SK-N-SH (cell line): ENCODE measurements around the gene TGM3. TPM values are rescaled to one million over a fixed set of nuclear protein-coding genes. Genes with fewer than 3 reads are reported as not detected.

Experiments used
- CTCF ChIA-PET: fragments of 300-600, 350-600 bp; formaldehyde crosslinking; extraction: SDS; loops from one replicate; lab custom pipeline; 2021; lab: Yijun Ruan, JAX
- POLR2A ChIA-PET: fragments of 350-600 bp; sonication (Branson Sonifier 250); formaldehyde crosslinking; extraction: SDS; loops from one replicate; lab custom pipeline; 2020; ENCODE audit warnings: antibody characterized with exemption, inconsistent platforms; lab: Yijun Ruan, JAX
- DNase-seq: peaks from one replicate; pipeline ENCODE4 v3.0.0; 2012
- H2AFZ ChIP-seq: fragments of 200-600 bp; sonication (generic); 2 replicates; pipeline ENCODE4 v1.8.1; 2016; ENCODE audit warnings: antibody characterized with exemption, mild to moderate bottlenecking, low read depth
- H3F3A ChIP-seq: fragments of 200-600 bp; sonication (generic); replicated peaks from 2 replicates; pipeline ENCODE3; 2016; ENCODE audit warnings: antibody characterized with exemption, mild to moderate bottlenecking; ENCODE audit not compliant: insufficient read depth
- H3K27ac ChIP-seq, 2 experiments: fragments of 200-500 bp in 1 of 2; fragments of 200-600 bp in 1 of 2; sonication (Bioruptor generic) in 1 of 2; sonication (generic), shearing (Covaris generic) in 1 of 2; 2 replicates each; pipeline versions ENCODE4 v1.5.1 to v1.6.1; 2014 to 2016; ENCODE audit warnings: low read depth in 2 of 2, inconsistent platforms in 1 of 2, low read length in 1 of 2, mild to moderate bottlenecking in 1 of 2, mixed read lengths in 1 of 2
- H3K27me3 ChIP-seq: fragments of 200-600 bp; sonication (generic), shearing (Covaris generic); 2 replicates; pipeline ENCODE4 v1.6.1; 2016; ENCODE audit warnings: mixed run types; ENCODE audit not compliant: insufficient read depth
- H3K36me3 ChIP-seq, 2 experiments: fragments of 200-500 bp in 1 of 2; fragments of 200-600 bp in 1 of 2; sonication (Bioruptor generic) in 1 of 2; sonication (generic) in 1 of 2; replicated peaks in 1 of 2; 2 replicates each; pipeline versions ENCODE3 to v1.5.1; 2014 to 2016; ENCODE audit warnings: low read length in 1 of 2, mild to moderate bottlenecking in 1 of 2; ENCODE audit not compliant: insufficient read depth in 2 of 2, control insufficient read depth in 1 of 2
- H3K4me1 ChIP-seq, 2 experiments: fragments of 200-500 bp in 1 of 2; fragments of 200-600 bp in 1 of 2; sonication (Bioruptor generic) in 1 of 2; sonication (generic), shearing (Covaris generic) in 1 of 2; 2 replicates each; pipeline versions ENCODE4 v1.5.1 to v1.6.1; 2014 to 2016; ENCODE audit warnings: low read depth in 1 of 2, low read length in 1 of 2, mixed run types in 1 of 2; ENCODE audit not compliant: insufficient read depth in 2 of 2, control insufficient read depth in 1 of 2
- H3K4me2 ChIP-seq: fragments of 200-600 bp; sonication (generic), shearing (Covaris generic); 2 replicates; pipeline ENCODE4 v1.6.1; 2017; ENCODE audit warnings: mixed run types
- H3K4me3 ChIP-seq, 2 experiments: fragments of 200-500 bp in 1 of 2; fragments of 200-600 bp in 1 of 2; sonication (Bioruptor generic) in 1 of 2; sonication (generic), shearing (Covaris generic) in 1 of 2; 2 replicates each; pipeline versions ENCODE4 v1.5.1 to v1.8.1; 2014 to 2016; ENCODE audit warnings: low read depth in 2 of 2, inconsistent platforms in 1 of 2, low read length in 1 of 2, mild to moderate bottlenecking in 1 of 2, mixed read lengths in 1 of 2, moderate library complexity in 1 of 2
- H3K79me2 ChIP-seq: fragments of 200-600 bp; sonication (generic); 2 replicates; pipeline ENCODE4 v1.8.1; 2017; ENCODE audit warnings: mild to moderate bottlenecking; ENCODE audit not compliant: insufficient read depth
- H3K9ac ChIP-seq: fragments of 200-600 bp; sonication (generic); 2 replicates; pipeline ENCODE4 v1.6.1; 2017; ENCODE audit warnings: mixed run types
- H3K9me2 ChIP-seq: fragments of 200-600 bp; sonication (generic); 2 replicates; pipeline ENCODE4 v1.6.1; 2017; ENCODE audit warnings: mixed run types
- H3K9me3 ChIP-seq: fragments of 200-600 bp; sonication (generic); 2 replicates; pipeline ENCODE4 v1.6.1; 2017; ENCODE audit warnings: mixed run types, mild to moderate bottlenecking, moderate library complexity
- H4K20me1 ChIP-seq: fragments of 200-600 bp; sonication (generic); 2 replicates; pipeline ENCODE4 v1.6.1; 2017; ENCODE audit warnings: mild to moderate bottlenecking, mixed run types; ENCODE audit not compliant: insufficient read depth
- CHD2 ChIP-seq: fragments of 150-350 bp; IDR thresholded peaks from 2 replicates; pipeline ENCODE4 v1.6.1; 2018; ENCODE audit warnings: low read length; ENCODE audit not compliant: partially characterized antibody
- EP300 ChIP-seq, 2 experiments: IDR thresholded peaks; 2 replicates each; pipeline versions ENCODE4 v1.4.0 to v1.6.1; 2012; ENCODE audit warnings: borderline replicate concordance in 1 of 2, low read depth in 1 of 2, low read length in 1 of 2
- EZH2phosphoT487 ChIP-seq: fragments of 200-600 bp; sonication (generic); IDR thresholded peaks from 2 replicates; pipeline ENCODE4 v1.6.1; 2017; ENCODE audit warnings: low read depth, mixed run types, mild to moderate bottlenecking, antibody characterized with exemption, moderate library complexity, borderline replicate concordance
- FOXJ3 ChIP-seq: sonication (generic); formaldehyde crosslinking; IDR thresholded peaks from 2 replicates; pipeline ENCODE4 v1.5.1; 2020; ENCODE audit warnings: mild to moderate bottlenecking, missing genetic modification reagents
- FOXM1 ChIP-seq: IDR thresholded peaks from 2 replicates; pipeline ENCODE4 v1.4.0; 2012; ENCODE audit warnings: low read depth, mild to moderate bottlenecking
- GATA2 ChIP-seq: sonication (generic); formaldehyde crosslinking; IDR thresholded peaks from 2 replicates; pipeline ENCODE4 v1.5.0; 2020; ENCODE audit warnings: mild to moderate bottlenecking, missing genetic modification reagents
- MAX ChIP-seq: IDR thresholded peaks from 2 replicates; pipeline ENCODE4 v1.4.0; 2012; ENCODE audit warnings: low read depth
- MEF2A ChIP-seq: IDR thresholded peaks from 2 replicates; pipeline ENCODE4 v1.4.0; 2012; ENCODE audit warnings: low read depth, borderline replicate concordance
- POLR2AphosphoS5 ChIP-seq: IDR thresholded peaks from 2 replicates; pipeline ENCODE4 v1.6.1; 2012; ENCODE audit warnings: low read depth, low read length
- RCOR1 ChIP-seq: fragments of 150-350 bp; IDR thresholded peaks from 2 replicates; pipeline ENCODE4 v1.6.1; 2017; ENCODE audit warnings: antibody characterized with exemption, low read length
- REST ChIP-seq: IDR thresholded peaks from 2 replicates; pipeline ENCODE4 v1.6.1; 2012; ENCODE audit warnings: mild to moderate bottlenecking, low read depth, low read length, moderate library complexity
- SIN3A ChIP-seq: IDR thresholded peaks from 2 replicates; pipeline ENCODE4 v1.6.1; 2012; ENCODE audit warnings: low read depth, mild to moderate bottlenecking, low read length, moderate library complexity, borderline replicate concordance
- TEAD4 ChIP-seq: IDR thresholded peaks from 2 replicates; pipeline ENCODE4 v1.4.0; 2012; ENCODE audit warnings: mild to moderate bottlenecking, borderline replicate concordance; ENCODE audit not compliant: insufficient read depth
- USF2 ChIP-seq: fragments of 150-350 bp; IDR thresholded peaks from 2 replicates; pipeline ENCODE4 v1.6.1; 2017; ENCODE audit warnings: antibody characterized with exemption, low read length, low read depth, borderline replicate concordance
- YY1 ChIP-seq: IDR thresholded peaks from 2 replicates; pipeline ENCODE4 v1.4.0; 2012; ENCODE audit warnings: low read depth, mild to moderate bottlenecking
- WGBS: methylation state at CpG from one replicate; pipeline ENCODE4 v1.1.6; 2017; ENCODE audit warnings: low lambda C conversion rate; 5-methylcytosine and 5-hydroxymethylcytosine counted together
- polyA plus RNA-seq, 3 experiments: library from polyadenylated mRNA; depleted of rRNA; stranded (reverse); fragments of >200 nt; gene quantifications; 2 replicates each; pipeline ENCODE4 v1.2.3, GENCODE V29; 2012

Gene TGM3
- polyA plus RNA-seq, 1 of the 3 experiments (the other 2 are of a cell fraction), result not detected

- TF ChIP-seq CHD2 (no peak), FOXJ3 (CRISPR knock-in tag) (no peak), POLR2AphosphoS5 (no peak), MEF2A (no peak), YY1 (no peak), MAX (no peak), GATA2 (CRISPR knock-in tag) (no peak), TEAD4 (no peak), EZH2phosphoT487 (no peak)
Observed at GRCh38 chr20:2312876-2313275, 17.1 kb downstream of the TGM3 start (continued).

GRCh38 chr20:2313316-2313715 lies 17.5 kb downstream of the TGM3 start:
- no peak overlapping the region for H3K27ac ChIP-seq
- no peak overlapping the region for H3K4me2 ChIP-seq
- no peak for DNase-seq
- no peak overlapping the region for H3K4me3 ChIP-seq
- WGBS, result 36% methylated on average over 3 of the region's 3 CpGs
- H3K79me2 ChIP-seq, result no peaks in the 10 kb centered on the region
- H4K20me1 ChIP-seq, result no peaks in the 10 kb centered on the region
- no peak overlapping the region for H2AFZ ChIP-seq
- TF ChIP-seq EP300 (IDR thresholded peaks at IDR 0.05; ENCODE audit: borderline replicate concordance in 1 of 2, low read depth in 1 of 2, low read length in 1 of 2) (no peak), SIN3A (no peak), MEF2A (no peak), MAX (no peak), FOXM1 (no peak), YY1 (no peak), POLR2AphosphoS5 (no peak), REST (no peak), USF2 (no peak), TEAD4 (no peak), GATA2 (CRISPR knock-in tag) (no peak), RCOR1 (no peak)
- H3K9me3 ChIP-seq, result no peaks in the 10 kb centered on the region
- no peak overlapping the region for H3K9ac ChIP-seq
- ChIA-PET POLR2A (no interaction called here), CTCF (interaction anchor here (1.3 kb wide), 1 partner anchor 15 kb away, joined by 3 read pairs; no protein-coding TSS in a partner anchor)
- no peaks in the 10 kb centered on the region for H3K9me2 ChIP-seq
- H3K36me3 ChIP-seq, result no peaks in the 10 kb centered on the region
- peaks cover 0 to 6% of the 10 kb centered on the region in 2 experiments; a peak in 1 of 4 replicates for H3K4me1 ChIP-seq
- H3F3A ChIP-seq, result no peaks in the 10 kb centered on the region
- H3K27me3 ChIP-seq, result no peaks in the 10 kb centered on the region
